OCI-LY1 (cell line): ENCODE results near the gene TCTN3.

Experiments
- EZH2 ChIP-seq: fragments of 200-600 bp; sonication (generic), shearing (Covaris generic); IDR thresholded peaks from 2 replicates; pipeline ENCODE4 v1.8.0; 2017; ENCODE audit warnings: borderline replicate concordance, mixed run types, mild to moderate bottlenecking, antibody characterized with exemption, low read length, moderate library complexity, mixed read lengths
- TF ChIP-seq, protein P1 (sequence below): fragments of 200-600 bp; sonication (generic), shearing (Covaris generic); IDR thresholded peaks from 2 replicates; pipeline ENCODE4 v1.5.1; 2017; ENCODE audit warnings: mild to moderate bottlenecking, antibody characterized with exemption, low read length, moderate library complexity, mixed read lengths

DNA sequence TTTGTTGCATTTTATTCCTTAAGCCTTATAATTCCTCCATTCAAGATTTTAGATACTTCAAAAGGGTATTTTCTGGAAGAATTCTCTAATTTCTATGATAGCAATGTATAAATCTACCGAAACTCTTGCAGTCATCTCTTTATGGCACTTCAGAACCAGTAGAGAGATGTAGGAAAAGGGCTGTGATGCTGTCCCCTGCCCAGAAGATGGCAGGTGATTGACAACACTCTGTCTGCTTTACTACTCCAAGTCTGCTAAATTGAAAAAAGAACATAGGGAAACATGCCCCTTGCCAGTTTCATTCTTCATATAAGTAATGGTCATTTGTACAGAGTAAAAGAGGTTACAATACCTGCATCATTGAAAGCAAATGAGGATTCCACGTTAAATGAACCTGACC is 5.1 kb downstream of the TCTN3 start:
- TF ChIP-seq EZH2 = no peak
- TF ChIP-seq, protein P1, sequence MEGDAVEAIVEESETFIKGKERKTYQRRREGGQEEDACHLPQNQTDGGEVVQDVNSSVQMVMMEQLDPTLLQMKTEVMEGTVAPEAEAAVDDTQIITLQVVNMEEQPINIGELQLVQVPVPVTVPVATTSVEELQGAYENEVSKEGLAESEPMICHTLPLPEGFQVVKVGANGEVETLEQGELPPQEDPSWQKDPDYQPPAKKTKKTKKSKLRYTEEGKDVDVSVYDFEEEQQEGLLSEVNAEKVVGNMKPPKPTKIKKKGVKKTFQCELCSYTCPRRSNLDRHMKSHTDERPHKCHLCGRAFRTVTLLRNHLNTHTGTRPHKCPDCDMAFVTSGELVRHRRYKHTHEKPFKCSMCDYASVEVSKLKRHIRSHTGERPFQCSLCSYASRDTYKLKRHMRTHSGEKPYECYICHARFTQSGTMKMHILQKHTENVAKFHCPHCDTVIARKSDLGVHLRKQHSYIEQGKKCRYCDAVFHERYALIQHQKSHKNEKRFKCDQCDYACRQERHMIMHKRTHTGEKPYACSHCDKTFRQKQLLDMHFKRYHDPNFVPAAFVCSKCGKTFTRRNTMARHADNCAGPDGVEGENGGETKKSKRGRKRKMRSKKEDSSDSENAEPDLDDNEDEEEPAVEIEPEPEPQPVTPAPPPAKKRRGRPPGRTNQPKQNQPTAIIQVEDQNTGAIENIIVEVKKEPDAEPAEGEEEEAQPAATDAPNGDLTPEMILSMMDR = no peak
